ENCODE measurements around the gene HAO2.

Gene HAO2

DNA sequence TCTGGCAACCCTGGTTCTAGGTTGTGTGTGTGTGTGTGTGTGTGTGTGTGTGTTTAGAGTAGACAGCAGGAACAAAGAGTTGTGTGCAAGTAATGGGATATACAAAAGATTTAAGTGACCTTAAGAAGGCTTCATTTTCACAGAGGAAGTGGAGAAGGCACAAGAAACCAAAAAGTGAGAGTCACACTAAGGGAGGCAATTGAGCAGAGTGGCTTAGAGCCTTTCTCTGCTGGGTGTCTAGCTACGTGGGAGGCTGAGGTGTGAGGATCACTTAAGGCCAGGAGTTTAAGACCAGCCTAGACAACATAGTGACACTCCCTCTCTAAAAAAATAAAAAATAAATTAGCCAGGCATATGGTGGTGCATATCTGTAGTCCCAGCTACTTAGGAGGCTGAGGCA is 44.4 kb upstream of the HAO2 start:
- TF ChIP-seq TEAD4 (IDR thresholded peaks at IDR 0.05) (no peak), RAD21 (IDR thresholded peaks at IDR 0.05; ENCODE audit: low read depth) (no peak), NFIC (IDR thresholded peaks at IDR 0.05) (no peak), ZBTB7A (IDR thresholded peaks at IDR 0.05; ENCODE audit: low read depth) (no peak), EP300 (IDR thresholded peaks at IDR 0.05; ENCODE audit: borderline replicate concordance) (no peak), YY1 (IDR thresholded peaks at IDR 0.05; ENCODE audit: low read depth) (no peak), FOXM1 (IDR thresholded peaks at IDR 0.05; ENCODE audit: borderline replicate concordance, low read depth) (no peak), TCF12 (IDR thresholded peaks at IDR 0.05; ENCODE audit: low read depth) (no peak), CEBPB (IDR thresholded peaks at IDR 0.05) (no peak), EGR1 (IDR thresholded peaks at IDR 0.05) (no peak), CREB1 (IDR thresholded peaks at IDR 0.05; ENCODE audit: low read depth) (no peak), TAF1 (IDR thresholded peaks at IDR 0.05; ENCODE audit: low read depth) (no peak)
- TF ChIP-seq, protein P1, sequence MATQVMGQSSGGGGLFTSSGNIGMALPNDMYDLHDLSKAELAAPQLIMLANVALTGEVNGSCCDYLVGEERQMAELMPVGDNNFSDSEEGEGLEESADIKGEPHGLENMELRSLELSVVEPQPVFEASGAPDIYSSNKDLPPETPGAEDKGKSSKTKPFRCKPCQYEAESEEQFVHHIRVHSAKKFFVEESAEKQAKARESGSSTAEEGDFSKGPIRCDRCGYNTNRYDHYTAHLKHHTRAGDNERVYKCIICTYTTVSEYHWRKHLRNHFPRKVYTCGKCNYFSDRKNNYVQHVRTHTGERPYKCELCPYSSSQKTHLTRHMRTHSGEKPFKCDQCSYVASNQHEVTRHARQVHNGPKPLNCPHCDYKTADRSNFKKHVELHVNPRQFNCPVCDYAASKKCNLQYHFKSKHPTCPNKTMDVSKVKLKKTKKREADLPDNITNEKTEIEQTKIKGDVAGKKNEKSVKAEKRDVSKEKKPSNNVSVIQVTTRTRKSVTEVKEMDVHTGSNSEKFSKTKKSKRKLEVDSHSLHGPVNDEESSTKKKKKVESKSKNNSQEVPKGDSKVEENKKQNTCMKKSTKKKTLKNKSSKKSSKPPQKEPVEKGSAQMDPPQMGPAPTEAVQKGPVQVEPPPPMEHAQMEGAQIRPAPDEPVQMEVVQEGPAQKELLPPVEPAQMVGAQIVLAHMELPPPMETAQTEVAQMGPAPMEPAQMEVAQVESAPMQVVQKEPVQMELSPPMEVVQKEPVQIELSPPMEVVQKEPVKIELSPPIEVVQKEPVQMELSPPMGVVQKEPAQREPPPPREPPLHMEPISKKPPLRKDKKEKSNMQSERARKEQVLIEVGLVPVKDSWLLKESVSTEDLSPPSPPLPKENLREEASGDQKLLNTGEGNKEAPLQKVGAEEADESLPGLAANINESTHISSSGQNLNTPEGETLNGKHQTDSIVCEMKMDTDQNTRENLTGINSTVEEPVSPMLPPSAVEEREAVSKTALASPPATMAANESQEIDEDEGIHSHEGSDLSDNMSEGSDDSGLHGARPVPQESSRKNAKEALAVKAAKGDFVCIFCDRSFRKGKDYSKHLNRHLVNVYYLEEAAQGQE (IDR thresholded peaks at IDR 0.05; ENCODE audit: low read depth) = no peak
- TF ChIP-seq, protein P2, sequence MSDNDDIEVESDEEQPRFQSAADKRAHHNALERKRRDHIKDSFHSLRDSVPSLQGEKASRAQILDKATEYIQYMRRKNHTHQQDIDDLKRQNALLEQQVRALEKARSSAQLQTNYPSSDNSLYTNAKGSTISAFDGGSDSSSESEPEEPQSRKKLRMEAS (IDR thresholded peaks at IDR 0.05) = no peak
- TF ChIP-seq, protein P3, sequence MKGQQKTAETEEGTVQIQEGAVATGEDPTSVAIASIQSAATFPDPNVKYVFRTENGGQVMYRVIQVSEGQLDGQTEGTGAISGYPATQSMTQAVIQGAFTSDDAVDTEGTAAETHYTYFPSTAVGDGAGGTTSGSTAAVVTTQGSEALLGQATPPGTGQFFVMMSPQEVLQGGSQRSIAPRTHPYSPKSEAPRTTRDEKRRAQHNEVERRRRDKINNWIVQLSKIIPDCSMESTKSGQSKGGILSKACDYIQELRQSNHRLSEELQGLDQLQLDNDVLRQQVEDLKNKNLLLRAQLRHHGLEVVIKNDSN (IDR thresholded peaks at IDR 0.05) = no peak

DNA sequence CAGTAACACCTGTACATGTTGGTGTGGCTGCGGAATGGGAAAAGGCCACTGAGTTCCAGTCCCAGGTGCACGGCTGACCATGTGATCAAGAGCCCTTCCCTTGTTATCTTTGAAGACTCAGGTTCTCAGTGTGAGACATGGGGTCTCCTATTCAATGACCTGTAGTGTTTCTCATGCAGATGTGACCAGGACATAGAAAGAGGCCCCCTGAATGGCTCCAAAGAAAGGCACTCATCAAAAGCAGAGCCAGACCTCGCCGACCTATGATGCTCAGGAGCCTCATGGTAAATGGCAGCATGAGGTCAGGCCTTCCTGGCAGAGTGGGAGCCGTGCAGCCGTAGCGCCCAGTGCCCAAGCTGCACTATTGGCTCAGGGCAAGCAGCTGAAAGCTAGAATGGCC is 42.3 kb upstream of the HAO2 start:
- TF ChIP-seq, protein P1 (IDR thresholded peaks at IDR 0.05; ENCODE audit: low read depth) = no peak
- no peak for TF ChIP-seq FOXM1 (IDR thresholded peaks at IDR 0.05; ENCODE audit: borderline replicate concordance, low read depth)
- TF ChIP-seq RAD21 (IDR thresholded peaks at IDR 0.05; ENCODE audit: low read depth) = no peak
- TF ChIP-seq EP300 (IDR thresholded peaks at IDR 0.05; ENCODE audit: borderline replicate concordance) = no peak

DNA sequence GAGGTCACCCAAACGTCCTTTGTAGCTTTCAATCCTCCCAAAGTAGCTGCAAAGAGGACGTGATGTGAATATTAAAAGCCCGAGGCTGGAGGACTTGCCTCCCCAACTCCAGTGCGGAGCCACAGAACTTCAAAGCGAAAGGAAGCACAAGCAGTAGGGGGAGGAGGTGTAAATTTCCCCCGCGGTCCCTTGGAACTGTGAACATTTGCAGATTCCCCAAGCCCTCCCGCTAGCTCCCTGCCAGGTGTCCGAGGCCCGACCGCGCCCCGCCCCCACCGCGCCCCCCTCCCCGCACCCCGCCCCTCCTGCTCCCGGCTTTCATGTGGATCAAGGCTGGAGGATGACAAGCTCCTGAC is 41.5 kb upstream of the HAO2 start:
- no peak for TF ChIP-seq TEAD4 (IDR thresholded peaks at IDR 0.05)
- no peak for TF ChIP-seq FOXM1 (IDR thresholded peaks at IDR 0.05; ENCODE audit: borderline replicate concordance, low read depth)
- TF ChIP-seq NFIC (IDR thresholded peaks at IDR 0.05) = no peak
- TF ChIP-seq, protein P2 (IDR thresholded peaks at IDR 0.05) = no peak
- no peak for TF ChIP-seq EGR1 (IDR thresholded peaks at IDR 0.05)
- no peak for TF ChIP-seq ZBTB7A (IDR thresholded peaks at IDR 0.05; ENCODE audit: low read depth)
- no peak for TF ChIP-seq TCF12 (IDR thresholded peaks at IDR 0.05; ENCODE audit: low read depth)
- TF ChIP-seq, protein P3 (IDR thresholded peaks at IDR 0.05) = no peak

DNA sequence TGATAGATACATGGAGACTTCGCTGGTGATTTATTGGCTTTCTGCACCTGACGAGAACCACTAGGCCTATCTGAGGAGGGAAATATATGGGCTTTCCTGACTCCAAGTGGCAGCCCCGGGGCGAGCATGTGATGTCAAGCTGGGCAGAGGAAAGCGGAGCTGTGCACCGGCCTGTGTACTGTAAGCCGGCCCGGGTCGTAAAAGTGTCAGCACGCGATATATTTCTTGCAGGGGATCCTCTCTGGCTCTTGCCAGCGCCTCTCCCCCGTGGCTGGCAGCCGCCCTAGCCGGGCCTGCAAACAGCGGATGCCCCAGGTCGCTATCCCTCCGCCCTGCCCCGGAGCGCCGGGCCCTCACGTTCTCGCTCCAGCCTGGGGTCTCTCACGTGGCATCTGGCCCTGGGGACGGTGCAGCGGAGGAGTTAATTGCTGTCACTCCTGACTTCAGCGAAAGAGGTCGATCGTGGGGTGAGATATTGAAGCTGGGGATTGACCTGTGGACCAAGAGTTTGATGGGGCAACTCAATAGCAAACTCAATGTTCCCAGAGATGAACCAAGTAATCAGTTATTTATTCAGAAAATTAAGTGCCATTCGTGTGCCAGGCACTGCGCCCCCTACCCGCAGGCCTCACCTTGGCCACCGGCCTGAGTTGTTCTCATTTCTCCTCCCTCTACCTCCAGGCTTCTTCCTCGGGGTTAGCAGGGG is 41.0 kb upstream of the HAO2 start:
- no peak for TF ChIP-seq TAF1 (IDR thresholded peaks at IDR 0.05; ENCODE audit: low read depth)
- TF ChIP-seq, protein P1 (IDR thresholded peaks at IDR 0.05; ENCODE audit: low read depth) = no peak
- TF ChIP-seq TCF12 (IDR thresholded peaks at IDR 0.05; ENCODE audit: low read depth) = no peak
- no peak for TF ChIP-seq EGR1 (IDR thresholded peaks at IDR 0.05)
- no peak for TF ChIP-seq CREB1 (IDR thresholded peaks at IDR 0.05; ENCODE audit: low read depth)
- TF ChIP-seq TEAD4 (IDR thresholded peaks at IDR 0.05) = no peak
- TF ChIP-seq RAD21 (IDR thresholded peaks at IDR 0.05; ENCODE audit: low read depth) = no peak
- TF ChIP-seq ZBTB7A (IDR thresholded peaks at IDR 0.05; ENCODE audit: low read depth) = no peak
- TF ChIP-seq YY1 (IDR thresholded peaks at IDR 0.05; ENCODE audit: low read depth) = no peak
- TF ChIP-seq, protein P3 (IDR thresholded peaks at IDR 0.05) = no peak
- TF ChIP-seq, protein P2 (IDR thresholded peaks at IDR 0.05) = no peak
- no peak for TF ChIP-seq EP300 (IDR thresholded peaks at IDR 0.05; ENCODE audit: borderline replicate concordance)
- no peak for TF ChIP-seq NFIC (IDR thresholded peaks at IDR 0.05)
- TF ChIP-seq FOXM1 (IDR thresholded peaks at IDR 0.05; ENCODE audit: borderline replicate concordance, low read depth) = no peak
- TF ChIP-seq CEBPB (IDR thresholded peaks at IDR 0.05) = no peak
